Activated CD4-positive, alpha-beta T cell treated with anti-CD3 and anti-CD28 coated beads, Interleukin-2, amount 50 U/mL, for 4 hours (primary cell): Measurements from ENCODE around the gene HERPUD1.
"Not testable (repeated sequence)": the region's sequence is repeated elsewhere in the genome, so short reads cannot be mapped to it uniquely, and the experiment has no call there.

Experiments used
- DNase-seq, 2 experiments: peaks; one replicate each; pipeline ENCODE4 v3.0.0-alpha.2; 2020

Gene HERPUD1

DNA sequence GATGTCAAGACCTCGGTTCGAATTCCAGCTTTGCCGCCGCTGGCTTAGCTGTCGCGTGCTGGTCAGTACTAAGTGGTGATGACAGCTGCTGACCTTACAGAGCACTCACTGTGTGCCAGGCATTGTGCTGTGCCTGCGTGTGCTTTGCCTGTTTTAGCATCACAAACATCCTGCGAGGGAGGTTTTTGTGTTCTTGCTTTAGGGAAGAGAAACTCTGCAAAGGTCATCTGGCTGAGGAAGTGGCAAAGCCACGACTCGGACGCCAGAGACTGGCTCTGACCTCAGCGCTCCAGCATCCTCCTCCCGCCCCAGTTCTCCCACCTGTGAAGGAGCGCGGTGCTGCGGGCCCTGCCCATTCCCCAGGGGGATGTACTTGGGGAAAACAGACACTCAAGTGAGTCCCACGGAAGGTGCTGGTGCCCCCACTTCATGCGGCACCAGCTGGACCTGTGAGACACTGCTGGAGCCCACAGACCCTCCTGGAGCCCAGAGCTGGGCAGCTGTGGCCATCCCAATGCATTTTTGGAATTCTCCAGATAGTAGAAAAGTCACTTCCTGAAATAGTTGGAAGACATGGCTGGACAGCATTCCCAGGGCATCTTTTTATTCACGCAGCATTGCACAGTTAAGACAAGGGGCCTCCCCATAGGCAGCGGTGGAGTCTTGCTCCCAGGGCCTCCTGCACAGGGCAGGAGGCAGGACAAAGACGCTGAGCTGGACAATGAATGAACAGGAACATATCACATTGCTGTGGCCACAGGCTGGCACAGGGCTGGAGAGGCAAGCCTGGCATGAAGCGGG lies 20.0 kb upstream of the HERPUD1 start:
- no peak for DNase-seq

DNA sequence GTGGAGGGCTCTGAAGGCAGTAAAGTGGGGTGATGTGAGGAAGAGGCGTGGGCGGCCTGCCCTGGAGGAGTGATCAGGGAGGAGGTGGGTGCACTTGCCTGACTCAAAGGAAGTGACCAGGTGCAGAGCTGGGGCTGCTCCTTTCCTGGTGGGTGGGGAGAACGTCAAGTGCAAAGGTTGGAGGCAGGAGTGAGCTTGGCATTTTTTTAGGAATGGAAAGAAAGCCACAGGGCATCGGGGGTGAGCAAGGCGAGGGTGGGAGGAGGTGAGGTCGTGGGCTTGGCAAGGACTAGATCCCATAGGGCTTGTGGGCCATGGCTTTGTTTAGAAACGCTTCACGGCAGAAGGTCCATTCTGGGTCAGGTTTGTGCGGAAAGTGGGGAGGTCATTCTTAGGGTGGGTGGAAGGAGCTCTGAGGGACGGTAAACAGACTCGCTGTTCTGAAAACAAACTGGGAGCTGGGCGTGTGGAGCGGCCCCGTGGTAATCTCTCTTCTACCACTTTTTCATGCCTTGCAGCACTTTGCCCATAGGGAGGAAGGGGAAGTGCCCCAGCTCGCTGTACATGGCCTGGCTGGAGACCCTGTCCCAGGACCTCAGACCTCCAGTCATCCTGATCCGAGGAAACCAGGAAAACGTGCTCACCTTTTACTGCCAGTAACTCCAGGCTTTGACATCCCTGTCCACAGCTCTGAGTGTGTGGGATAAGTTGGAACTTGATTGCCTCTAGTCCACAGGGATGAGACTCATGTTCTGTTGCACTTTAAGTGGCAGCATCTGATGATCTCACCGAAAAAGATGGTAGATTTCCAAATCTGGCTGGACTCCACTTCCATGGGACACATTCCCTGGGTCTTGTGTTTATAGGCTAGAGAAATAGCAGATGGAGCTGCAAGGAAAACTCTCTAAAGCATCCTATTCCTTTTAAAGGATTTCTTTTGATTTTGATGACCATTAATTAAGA lies 18.9 kb upstream of the HERPUD1 start:
- DNase-seq: no peak

DNA sequence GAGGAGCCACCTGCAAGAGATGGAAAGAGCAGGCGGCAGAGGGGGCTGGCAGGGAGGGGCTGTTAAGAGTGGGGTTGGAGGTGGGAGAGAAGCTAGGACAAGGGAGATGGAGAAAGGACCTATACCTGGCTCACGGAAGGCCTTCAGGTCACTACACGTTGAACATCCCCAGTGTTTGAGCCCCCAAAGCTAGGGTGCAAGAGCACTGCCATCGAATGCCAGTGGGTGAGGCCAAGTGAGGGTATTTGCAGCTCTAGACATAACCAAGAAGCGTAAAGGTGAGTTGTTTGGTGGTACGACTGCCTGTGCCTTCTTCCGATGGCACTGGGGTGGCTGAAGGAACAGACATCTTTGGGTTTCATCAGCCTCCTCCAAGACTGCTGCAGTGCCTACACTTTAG lies 17.0 kb upstream of the HERPUD1 start:
- no peak for DNase-seq

GRCh38 chr16:56915336-56916119 lies 16.4 kb upstream of the HERPUD1 start:
- no peak for DNase-seq

DNA sequence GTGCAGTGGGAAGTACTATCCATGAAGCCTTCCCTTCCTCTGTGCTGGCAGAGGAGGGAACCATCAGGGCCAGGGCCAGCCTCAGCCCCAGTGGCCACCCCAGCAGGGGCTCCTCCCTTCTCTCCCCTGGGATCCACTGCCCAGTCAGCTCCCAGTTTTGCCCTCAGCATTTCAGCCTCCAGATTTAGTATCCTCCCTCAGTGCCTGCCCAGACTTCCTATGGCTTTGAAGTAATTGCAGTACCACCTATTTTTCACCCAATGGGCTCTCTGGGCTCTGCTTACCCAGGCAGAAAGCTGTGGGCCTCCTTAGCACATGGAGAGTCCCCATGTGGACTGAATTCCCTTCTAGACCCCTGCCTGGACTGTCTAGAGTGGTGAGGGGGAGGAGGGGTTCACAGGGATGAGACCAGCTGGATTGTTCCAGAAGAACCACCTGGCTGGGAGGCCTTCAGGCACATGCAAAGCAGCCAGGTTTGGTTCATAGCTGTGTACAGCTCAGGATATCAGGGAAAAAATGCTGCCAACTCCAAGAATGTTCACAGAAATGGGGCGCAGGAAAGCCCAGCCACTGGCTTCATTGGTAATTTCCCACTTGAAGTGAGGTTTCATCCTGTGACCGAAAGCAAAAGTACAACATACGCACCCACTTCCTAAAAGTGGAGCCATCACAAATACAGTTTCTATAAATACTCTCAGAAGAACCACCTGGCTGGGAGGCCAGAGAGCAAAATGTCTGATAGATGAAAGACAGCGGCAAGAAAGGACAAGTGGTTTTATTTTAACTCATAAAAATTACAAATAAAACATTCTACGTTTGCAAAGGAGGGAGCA lies 15.2 kb upstream of the HERPUD1 start:
- DNase-seq: no peak

DNA sequence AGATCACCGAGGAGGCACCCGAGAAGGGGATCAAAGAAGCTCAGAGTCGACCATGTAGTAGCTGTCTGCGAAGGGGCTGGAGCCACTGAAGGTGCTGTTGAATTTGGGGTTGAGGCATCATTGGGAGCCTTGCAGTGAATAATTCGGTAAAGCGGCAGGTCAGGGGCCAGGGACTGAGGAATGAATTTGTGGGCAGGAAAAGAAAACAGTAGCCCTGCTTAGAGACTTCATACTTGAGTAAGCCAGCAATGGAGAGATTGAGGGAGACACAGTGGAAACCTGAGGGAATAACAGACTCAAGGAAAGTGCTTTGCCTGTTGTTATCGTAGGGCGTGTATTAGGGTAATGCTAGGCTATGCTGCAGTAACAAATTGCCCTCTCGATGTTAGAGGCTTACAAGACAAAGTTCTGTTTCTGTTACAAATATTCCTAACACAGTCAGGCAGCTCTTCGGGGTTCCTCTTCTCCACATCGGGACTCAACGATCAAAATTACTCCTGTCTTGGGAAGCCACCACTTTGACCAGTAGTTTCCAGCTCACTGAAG lies 13.4 kb upstream of the HERPUD1 start:
- no peak for DNase-seq

DNA sequence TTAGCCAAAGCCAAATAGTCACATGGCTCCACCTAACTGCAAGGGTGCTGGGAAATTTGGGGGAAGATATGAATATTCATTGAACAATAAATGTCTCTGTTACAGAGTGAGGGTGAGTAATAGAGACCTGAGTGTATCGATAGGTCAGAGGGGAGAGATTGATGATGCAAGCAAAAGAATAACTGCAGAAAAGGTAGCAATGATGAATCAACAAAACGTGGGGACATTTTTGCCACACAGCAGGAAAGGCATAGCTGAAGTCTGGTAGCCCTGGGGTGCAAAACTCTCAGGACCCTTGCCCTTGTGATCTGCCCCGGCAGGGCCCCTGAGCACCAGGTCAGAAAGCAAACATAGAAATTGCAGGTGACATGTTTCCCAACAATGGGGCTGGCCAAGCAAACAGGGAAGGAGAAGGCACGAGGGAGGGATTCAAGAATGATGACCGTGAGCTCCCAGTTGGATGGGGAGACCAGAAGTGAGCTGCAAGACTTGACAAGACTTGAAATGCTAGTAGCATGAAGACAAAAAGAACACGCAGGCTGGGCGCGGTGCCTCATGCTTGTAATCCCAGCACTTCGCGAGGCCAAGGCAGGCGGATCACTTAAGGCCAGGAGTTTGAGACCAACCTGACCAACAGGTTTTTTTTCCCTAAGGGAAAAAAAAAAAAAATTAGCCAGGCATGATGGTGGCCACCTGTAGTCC lies 12.7 kb upstream of the HERPUD1 start:
- no peak for DNase-seq

GRCh38 chr16:56921571-56921970 lies 10.4 kb upstream of the HERPUD1 start:
- DNase-seq: no peak

DNA sequence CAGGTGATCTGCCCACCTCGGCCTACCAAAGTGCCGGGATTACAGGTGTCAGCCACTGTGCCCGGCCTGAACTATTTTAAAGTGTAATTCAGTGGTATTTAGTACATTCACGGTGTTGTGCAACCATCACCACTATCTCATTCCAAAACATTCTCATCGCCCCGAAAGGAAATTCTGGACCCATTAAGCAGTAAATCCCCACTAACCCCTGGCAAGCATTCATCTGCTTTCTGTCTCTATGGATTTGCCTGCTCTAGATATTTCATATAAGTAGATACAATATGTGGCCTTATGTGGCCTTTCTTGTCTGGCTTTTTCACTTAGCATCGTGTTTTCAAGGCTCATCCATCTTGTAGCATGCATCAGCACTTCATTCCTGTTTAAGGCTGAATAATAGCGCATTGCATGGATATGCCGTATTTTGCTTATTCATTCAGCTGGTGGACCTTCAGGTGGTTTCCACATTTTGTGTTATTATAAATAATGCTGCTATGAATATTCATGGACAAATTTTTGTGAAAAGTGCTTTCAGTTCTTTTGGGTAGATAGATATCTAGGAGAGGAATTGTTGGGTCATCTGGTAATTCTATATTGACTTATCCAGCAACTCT lies 8.4 kb upstream of the HERPUD1 start:
- no peak for DNase-seq

- DNase-seq: no peak
Observed at GRCh38 chr16:56927471-56927870, 4.5 kb upstream of the HERPUD1 start.

- DNase-seq: no peak
Observed at GRCh38 chr16:56929639-56930038, 2.3 kb upstream of the HERPUD1 start.

DNA sequence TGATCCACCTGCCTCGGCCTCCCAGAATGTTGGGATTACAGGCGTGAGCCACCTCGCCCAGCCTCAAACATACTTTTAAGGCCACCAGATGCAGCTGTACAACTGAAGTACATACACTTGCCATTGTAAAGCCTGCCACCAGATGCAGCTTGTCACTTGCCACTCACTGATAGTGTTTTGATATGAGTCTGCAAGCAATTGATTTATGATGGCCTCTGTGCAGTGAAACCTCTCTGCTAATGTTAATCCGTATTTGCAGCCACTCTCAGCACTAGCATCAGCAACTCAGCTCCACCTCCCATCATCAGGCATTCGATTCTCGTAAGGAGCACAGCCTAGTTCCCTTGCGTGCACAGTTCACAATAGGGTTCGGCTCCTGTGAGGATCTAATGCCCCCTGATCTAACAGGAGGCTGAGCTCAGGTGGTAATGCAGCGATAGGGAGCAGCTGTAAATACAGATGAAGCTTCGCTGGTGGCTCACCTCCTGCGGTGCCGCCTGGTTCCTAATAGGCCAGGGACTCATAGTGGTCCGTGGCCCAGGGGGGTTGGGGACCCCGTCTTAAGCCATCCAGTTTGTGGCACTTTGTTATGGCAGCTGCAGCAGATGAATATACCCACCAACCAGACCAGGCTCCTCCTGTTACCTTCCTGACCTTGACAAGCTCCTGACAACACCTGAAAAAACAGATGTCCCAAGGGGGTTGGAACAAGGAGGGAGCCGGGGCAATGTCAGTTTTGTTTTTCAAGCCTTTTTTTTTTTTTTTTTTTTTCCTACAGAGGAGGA lies 1.3 kb upstream of the HERPUD1 start:
- no peak for DNase-seq

DNA sequence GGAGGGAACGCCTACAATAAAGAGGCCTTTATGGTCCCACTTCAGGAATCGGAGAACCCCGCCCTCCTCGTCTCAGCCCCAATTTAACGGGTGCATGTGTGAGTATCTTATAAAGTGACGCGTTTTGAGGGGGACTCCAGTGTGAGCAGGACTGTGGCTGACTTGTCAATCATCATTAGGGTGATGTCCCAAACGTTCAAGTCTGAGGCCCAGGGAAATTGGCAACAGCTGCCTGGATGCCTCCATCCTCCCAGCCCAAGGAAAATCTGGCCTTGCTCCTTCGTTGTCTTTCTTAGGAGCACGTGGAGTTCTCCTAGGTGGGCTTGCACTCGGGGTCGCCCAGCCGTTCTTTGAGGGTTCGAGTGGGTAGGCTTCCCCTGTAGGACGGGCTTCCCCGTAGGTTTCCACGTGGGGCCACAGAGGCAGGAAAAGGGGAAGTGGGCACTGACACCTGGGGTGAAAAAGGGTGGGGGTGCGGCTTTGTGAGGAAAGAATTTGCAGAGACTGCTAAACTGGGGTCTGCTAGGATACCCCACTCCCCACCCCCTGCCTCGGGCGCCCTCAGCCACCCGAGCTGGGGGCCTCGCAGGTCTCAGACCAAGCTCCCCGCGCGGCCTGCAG lies 561 bp upstream of the HERPUD1 start:
- DNase-seq: no peak

- no peak for DNase-seq
Observed at GRCh38 chr16:56932721-56933619, 1.0 kb downstream of the HERPUD1 start.

DNA sequence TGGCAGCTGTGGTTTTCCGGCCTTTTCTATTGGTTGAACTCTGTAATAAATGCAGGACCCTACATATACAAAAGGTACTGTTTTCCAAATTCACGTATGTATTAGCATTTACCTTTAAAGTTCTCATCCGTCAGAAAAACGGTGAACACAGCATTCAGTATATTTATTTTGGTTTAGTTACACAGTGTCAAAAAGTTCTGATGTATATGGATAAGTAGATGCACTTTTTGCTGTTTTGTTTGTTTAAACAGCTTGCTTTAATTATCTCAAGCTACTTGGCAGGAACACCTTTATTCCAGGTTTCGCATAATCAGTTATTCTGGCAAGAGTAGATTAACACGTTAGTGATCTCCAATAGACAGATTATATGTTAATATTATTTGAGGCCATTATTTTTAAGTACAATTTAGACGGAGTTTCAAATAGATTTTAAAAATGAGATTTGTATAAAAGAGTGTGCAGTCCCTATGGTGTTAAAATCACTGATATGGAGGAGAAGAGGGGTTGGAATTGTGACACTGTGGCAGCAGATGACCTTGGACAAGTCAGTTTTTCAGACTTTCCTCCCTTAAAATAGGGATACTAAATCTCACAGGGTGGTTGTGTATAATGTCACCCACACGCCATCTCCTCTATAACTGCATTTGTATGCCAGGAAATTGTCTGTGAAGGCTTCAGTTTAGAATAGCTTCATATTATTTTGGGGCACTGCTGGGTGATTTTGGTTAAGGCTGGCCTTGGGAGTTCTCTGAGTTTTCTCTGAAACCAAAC lies 2.1 kb downstream of the HERPUD1 start:
- DNase-seq: no peak

- DNase-seq: not testable (repeated sequence)
Observed at GRCh38 chr16:56934599-56935145, 2.7 kb downstream of the HERPUD1 start.

DNA sequence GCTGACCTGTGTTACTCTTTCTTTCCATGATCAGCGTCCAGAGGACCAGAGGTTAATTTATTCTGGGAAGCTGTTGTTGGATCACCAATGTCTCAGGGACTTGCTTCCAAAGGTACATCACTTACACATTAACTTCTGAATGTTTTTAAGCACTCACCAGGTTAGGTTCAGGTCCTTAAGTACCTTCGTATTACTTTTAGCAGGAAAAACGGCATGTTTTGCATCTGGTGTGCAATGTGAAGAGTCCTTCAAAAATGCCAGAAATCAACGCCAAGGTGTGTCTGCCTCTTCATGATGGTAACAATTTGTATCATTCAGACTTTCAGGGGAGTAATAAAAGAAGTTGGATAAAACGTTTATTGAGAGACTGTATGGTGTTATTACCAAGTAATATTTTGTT lies 3.3 kb downstream of the HERPUD1 start:
- no peak for DNase-seq
